Testis (tissue), 3 donors: Measurements from ENCODE around the gene GANC. TPM values are rescaled to one million over a fixed set of nuclear protein-coding genes. Genes with fewer than 3 reads are reported as not detected.
A peak's percentile ranks its signal among the peaks of the same experiment; 100 is the strongest.
"Not testable (repeated sequence)": the region's sequence is repeated elsewhere in the genome, so short reads cannot be mapped to it uniquely, and the experiment has no call there.

ENCODE experiments used
- DNase-seq: peaks from one replicate; pipeline ENCODE4 v3.0.0-alpha.2; 2019
- H3K27ac ChIP-seq, 2 donors: fragments of 200-600 bp; sonication (generic); one replicate each; pipeline ENCODE4 v1.5.1; 2019
- H3K27me3 ChIP-seq: fragments of 200-600 bp; sonication (generic); one replicate; pipeline ENCODE4 v1.5.1; 2019
- H3K36me3 ChIP-seq: fragments of 200-600 bp; sonication (generic); one replicate; pipeline ENCODE4 v1.5.1; 2017; ENCODE audit warnings: low read depth; ENCODE audit errors: missing control alignments
- H3K4me1 ChIP-seq: fragments of 200-600 bp; sonication (generic); one replicate; pipeline ENCODE4 v1.5.1; 2019
- H3K4me3 ChIP-seq, 2 donors: fragments of 200-600 bp; sonication (generic); one replicate each; pipeline ENCODE4 v1.5.1; 2017 to 2019
- H3K9me3 ChIP-seq: fragments of 200-600 bp; sonication (generic); one replicate; pipeline ENCODE4 v1.5.1; 2017
- CTCF ChIP-seq, 3 experiments: fragments of 450-650 bp in 2 of 3; fragments of 200-600 bp in 1 of 3; sonication (generic) in 1 of 3; IDR thresholded peaks; one replicate each; pipeline ENCODE4 v1.5.1; 2016 to 2019; ENCODE audit warnings: antibody characterized with exemption in 3 of 3, mild to moderate bottlenecking in 2 of 3, moderate library complexity in 1 of 3
- POLR2A ChIP-seq: fragments of 450-650 bp; IDR thresholded peaks from one replicate; pipeline ENCODE4 v1.6.1; 2017; ENCODE audit warnings: antibody characterized with exemption, mild to moderate bottlenecking, moderate library complexity
- WGBS, 2 donors: methylation state at CpG; one replicate each; pipeline ENCODE4 v1.1.5; 2018; 5-methylcytosine and 5-hydroxymethylcytosine counted together
- intact Hi-C: fragments of 100-400 bp; cut with DNase I; formaldehyde crosslinking; loops from one replicate; pipeline ENCODE4 v1.15.1; 2023; ENCODE audit warnings: low total_unique reads
- polyA plus RNA-seq: library from polyadenylated mRNA; stranded (reverse); fragments of 350-450 nt; fragmentation: Illumina TruSeq; extraction: RNeasy Lipid Tissue Mini Kit (QIAGEN cat#74804); gene quantifications from one replicate; pipeline ENCODE4 v1.2.3, GENCODE V29; 2014; ENCODE audit warnings: low read depth, low replicate concordance; ENCODE audit not compliant: insufficient read depth
- total RNA-seq, 2 donors: library from RNA; depleted of rRNA; stranded (reverse); fragments of >200 nt; gene quantifications; one replicate each; pipeline ENCODE4 v1.2.3, GENCODE V29; 2016

Gene GANC
- total and polyA plus RNA-seq, 3 donors from 2014 or later = 37.6 to 63.4 (median 54.8) TPM

- TF ChIP-seq POLR2A (no peak), CTCF (IDR thresholded peaks at IDR 0.05) (no peak)
- no peaks in the 10 kb centered on the region for H3K9me3 ChIP-seq
- no peak for DNase-seq
- H3K27me3 ChIP-seq = no peaks in the 10 kb centered on the region
- no peaks in the 10 kb centered on the region for H3K4me1 ChIP-seq
- H3K27ac ChIP-seq = no peak overlapping the region
- WGBS, 2 donors = 70 to 82% methylated on average over 1 of the region's 1 CpG
- no peaks in the 10 kb centered on the region for H3K36me3 ChIP-seq
- no peak overlapping the region for H3K4me3 ChIP-seq
- intact Hi-C loops = no loop called here
Observed at GRCh38 chr15:42306681-42307080, 33.7 kb downstream of the GANC start.

GRCh38 chr15:42313463-42313862 is 40.5 kb downstream of the GANC start:
- intact Hi-C loops = no loop called here
- WGBS, 2 donors = 48% methylated on average over 3 of the region's 3 CpGs
- H3K36me3 ChIP-seq = no peaks in the 10 kb centered on the region
- no peak for TF ChIP-seq POLR2A
- no peak overlapping the region for H3K4me3 ChIP-seq
- no peaks in the 10 kb centered on the region for H3K4me1 ChIP-seq
- no peak for DNase-seq
- no peaks in the 10 kb centered on the region for H3K9me3 ChIP-seq
- no peak overlapping the region for H3K27ac ChIP-seq
- no peaks in the 10 kb centered on the region for H3K27me3 ChIP-seq

- 88 to 90% methylated on average over 1 of the region's 1 CpG for WGBS, 2 donors
- no peak for DNase-seq
- H3K9me3 ChIP-seq = no peaks in the 10 kb centered on the region
- H3K4me3 ChIP-seq = no peak overlapping the region
- intact Hi-C loops = no loop called here
- H3K27ac ChIP-seq = no peak overlapping the region
- TF ChIP-seq CTCF (IDR thresholded peaks at IDR 0.05) = no peak
- TF ChIP-seq POLR2A = no peak
- H3K36me3 ChIP-seq = no peaks in the 10 kb centered on the region
- no peaks in the 10 kb centered on the region for H3K4me1 ChIP-seq
- H3K27me3 ChIP-seq = no peaks in the 10 kb centered on the region
Observed at GRCh38 chr15:42314818-42315217, 41.8 kb downstream of the GANC start.

GRCh38 chr15:42315521-42315920 is 42.5 kb downstream of the GANC start:
- 78 to 89% methylated on average over 1 of the region's 1 CpG for WGBS, 2 donors
- no peaks in the 10 kb centered on the region for H3K4me1 ChIP-seq
- no peaks in the 10 kb centered on the region for H3K36me3 ChIP-seq
- H3K4me3 ChIP-seq = no peak overlapping the region
- no peak for DNase-seq
- intact Hi-C loops = no loop called here
- TF ChIP-seq POLR2A = no peak
- TF ChIP-seq CTCF (IDR thresholded peaks at IDR 0.05) = no peak
- no peak overlapping the region for H3K27ac ChIP-seq
- no peaks in the 10 kb centered on the region for H3K9me3 ChIP-seq
- H3K27me3 ChIP-seq = no peaks in the 10 kb centered on the region

- intact Hi-C loops, H3K27ac ChIP-seq: not testable (repeated sequence)
- WGBS, 2 donors = 57 to 66% methylated on average over 11 of the region's 11 CpGs
Observed at GRCh38 chr15:42316282-42316805, 43.3 kb downstream of the GANC start.

GRCh38 chr15:42319206-42319605 is 46.2 kb downstream of the GANC start:
- DNase-seq = no peak
- Histone ChIP-seq H3K36me3 (no peaks in the 10 kb centered on the region), H3K4me3 (no peak overlapping the region), H3K4me1 (no peaks in the 10 kb centered on the region), H3K9me3 (no peaks in the 10 kb centered on the region), H3K27me3 (no peaks in the 10 kb centered on the region), H3K27ac (no peak overlapping the region)
- 93 to 95% methylated on average over 2 of the region's 2 CpGs for WGBS, 2 donors
- TF ChIP-seq POLR2A (no peak), CTCF (IDR thresholded peaks at IDR 0.05) (no peak)
- intact Hi-C loops = no loop called here

More at GRCh38 chr15:42316282-42316805, 43.3 kb downstream of the GANC start:
- not testable (repeated sequence) for H3K4me3 ChIP-seq, H3K4me1 ChIP-seq, H3K9me3 ChIP-seq, H3K27me3 ChIP-seq, H3K36me3 ChIP-seq
- DNase-seq = peak; percentile 18
